ENCODE results near the gene CABLES1. TPM values are rescaled to one million over a fixed set of nuclear protein-coding genes. Genes with fewer than 3 reads are reported as not detected.

Gene CABLES1
- total RNA-seq, 1 experiment from 2014 or later, result 66.4 TPM

- Histone ChIP-seq H3K27ac (ENCODE audit: low read length) (no peak overlapping the region), H3K4me1 (ENCODE audit: control insufficient read depth, insufficient read depth, low read length) (peaks cover 3% of the 10 kb centered on the region; the same call in 1 of the 2 replicates), H3K36me3 (ENCODE audit: control insufficient read depth, insufficient read depth, low read length) (no peaks in the 10 kb centered on the region), H3K9me3 (ENCODE audit: control insufficient read depth, insufficient read depth, low read depth, low read length) (no peaks in the 10 kb centered on the region), H3K27me3 (ENCODE audit: control insufficient read depth, insufficient read depth, low read length) (no peaks in the 10 kb centered on the region), H3K4me3 (ENCODE audit: low read depth in 2 of 2, low read length in 2 of 2) (no peak overlapping the region)
- no peak for DNase-seq (ENCODE audit: low read depth, low spot score)
- ATAC-seq, result no peak
- TF ChIP-seq POLR2AphosphoS5 (IDR thresholded peaks at IDR 0.05; ENCODE audit: low read depth, low read length), result no peak
- TF ChIP-seq SIN3A (IDR thresholded peaks at IDR 0.05; ENCODE audit: borderline replicate concordance, insufficient read depth, low read depth, low read length), result no peak
- no peak for TF ChIP-seq CTCF (IDR thresholded peaks at IDR 0.05)
- no peak for TF ChIP-seq TCF7L2 (IDR thresholded peaks at IDR 0.05; ENCODE audit: low read depth, low read length)
- TF ChIP-seq REST (IDR thresholded peaks at IDR 0.05; ENCODE audit: insufficient read depth in 1 of 2, low read depth in 2 of 2, low read length in 1 of 2), result no peak
- intact Hi-C loops (cut with micrococcal nuclease; ENCODE audit: unreplicated experiment), result no loop called here
- no TSS peak for BruUV-seq (replicated peaks)
- ChIA-PET CTCF (no interaction called here), POLR2A (interaction anchor here (0.6 kb wide), 1 partner anchor 158 kb away, joined by 14 read pairs; no protein-coding TSS in a partner anchor)
- in situ Hi-C loops (cut with HindIII; ENCODE audit: low pct_unique_long_range_greater_than_20kb, low sequenced_read_pairs), result no loop called here
These were observed 34.4 kb downstream of the CABLES1 start for GRCh38 chr18:23169673-23170044.

- Histone ChIP-seq H3K4me1 (ENCODE audit: control insufficient read depth, insufficient read depth, low read length) (peaks cover 3% of the 10 kb centered on the region; the same call in 1 of the 2 replicates), H3K27me3 (ENCODE audit: control insufficient read depth, insufficient read depth, low read length) (no peaks in the 10 kb centered on the region), H3K9me3 (ENCODE audit: control insufficient read depth, insufficient read depth, low read depth, low read length) (no peaks in the 10 kb centered on the region), H3K4me3 (ENCODE audit: low read depth in 2 of 2, low read length in 2 of 2) (no peak overlapping the region), H3K27ac (ENCODE audit: low read length) (no peak overlapping the region), H3K36me3 (ENCODE audit: control insufficient read depth, insufficient read depth, low read length) (no peaks in the 10 kb centered on the region)
- in situ Hi-C loops (cut with HindIII; ENCODE audit: low pct_unique_long_range_greater_than_20kb, low sequenced_read_pairs), result no loop called here
- intact Hi-C loops (cut with micrococcal nuclease; ENCODE audit: unreplicated experiment), result no loop called here
- CTCF ChIA-PET, result no interaction called here
- POLR2A ChIA-PET, result interaction anchor here (0.6 kb wide), 1 partner anchor 158 kb away, joined by 14 read pairs; no protein-coding TSS in a partner anchor
- TF ChIP-seq TCF7L2 (IDR thresholded peaks at IDR 0.05; ENCODE audit: low read depth, low read length) (no peak), SIN3A (IDR thresholded peaks at IDR 0.05; ENCODE audit: borderline replicate concordance, insufficient read depth, low read depth, low read length) (no peak), POLR2AphosphoS5 (IDR thresholded peaks at IDR 0.05; ENCODE audit: low read depth, low read length) (no peak), REST (IDR thresholded peaks at IDR 0.05; ENCODE audit: insufficient read depth in 1 of 2, low read depth in 2 of 2, low read length in 1 of 2) (no peak), CTCF (IDR thresholded peaks at IDR 0.05) (no peak)
- BruUV-seq (replicated peaks), result no TSS peak
- no peak for DNase-seq (ENCODE audit: low read depth, low spot score)
- no peak for ATAC-seq
These were observed 34.9 kb downstream of the CABLES1 start for GRCh38 chr18:23170137-23170536.

Data from Panc1 (cell line).